Stimulated activated CD4-positive, alpha-beta T cell treated with anti-CD3 and anti-CD28 coated beads, Interleukin-15, amount 100 ng/mL, for 1 hour (primary cell): ENCODE results near the gene CDIP1.
A peak's percentile ranks its signal among the peaks of the same experiment; 100 is the strongest.

Source experiments
- DNase-seq, 2 donors: peaks; one replicate each; pipeline ENCODE4 v3.0.0-alpha.2; 2020; ENCODE audit warnings: low read depth in 1 of 2, low spot score in 1 of 2

The CDIP1 gene

GRCh38 chr16:4494746-4495490 lies 43.7 kb downstream of the CDIP1 start:
- no peak for DNase-seq

GRCh38 chr16:4491898-4492297 lies 46.7 kb downstream of the CDIP1 start:
- no peak for DNase-seq

- DNase-seq, result no peak
Observed at GRCh38 chr16:4489030-4489429, 49.5 kb downstream of the CDIP1 start.

GRCh38 chr16:4488499-4488967 lies 50.0 kb downstream of the CDIP1 start:
- DNase-seq, result no peak

- no peak for DNase-seq
Observed at GRCh38 chr16:4487955-4488498, 50.5 kb downstream of the CDIP1 start.

GRCh38 chr16:4486126-4486893 lies 52.3 kb downstream of the CDIP1 start:
- no peak for DNase-seq

- DNase-seq, result no peak
Observed at GRCh38 chr16:4481963-4482362, 56.6 kb downstream of the CDIP1 start.

GRCh38 chr16:4481526-4481925 lies 57.0 kb downstream of the CDIP1 start:
- no peak for DNase-seq

- no peak for DNase-seq
Observed at GRCh38 chr16:4477966-4478365, 60.6 kb downstream of the CDIP1 start.

GRCh38 chr16:4475880-4476788 lies 62.4 kb downstream of the CDIP1 start, which contains the start of gene HMOX2:
TSS of gene HMOX2 (plus strand) at chr16:4476398. CDS start at chr16:4505525, 29,127 bp downstream.
- peak; percentile 90 to 95 for DNase-seq

- DNase-seq, result peak; percentile 49 to 73
Observed at GRCh38 chr16:4474192-4474961, 64.2 kb downstream of the CDIP1 start, which contains the start of gene NMRAL1. TSS of gene NMRAL1 (minus strand) at chr16:4474625. CDS start at chr16:4474132, 493 bp downstream.

- DNase-seq, result no peak
Observed at GRCh38 chr16:4472880-4473279, 65.7 kb downstream of the CDIP1 start.

- DNase-seq, result no peak
Observed at GRCh38 chr16:4471869-4472268, 66.7 kb downstream of the CDIP1 start.

GRCh38 chr16:4468972-4469371 lies 69.6 kb downstream of the CDIP1 start:
- DNase-seq, result no peak

- no peak for DNase-seq
Observed at GRCh38 chr16:4467916-4468315, 70.7 kb downstream of the CDIP1 start.

GRCh38 chr16:4465977-4466779 lies 72.4 kb downstream of the CDIP1 start:
- peak; percentile 21 to 26 for DNase-seq

- no peak for DNase-seq
Observed at GRCh38 chr16:4463522-4464163, 74.9 kb downstream of the CDIP1 start.

- DNase-seq, result no peak
Observed at GRCh38 chr16:4461250-4462085, 77.1 kb downstream of the CDIP1 start.
